GM18499 (cell line): ENCODE data around the gene ASIC1.
A peak's percentile ranks its signal among the peaks of the same experiment; 100 is the strongest.
"Not testable (repeated sequence)": the region's sequence is repeated elsewhere in the genome, so short reads cannot be mapped to it uniquely, and the experiment has no call there.

Source experiments
- ATAC-seq: cut with Tn5 transposase; IDR thresholded peaks from one replicate; pipeline ENCODE4 v1.9.1; 2021; ENCODE audit warnings: moderate number of reproducible peaks; ENCODE audit not compliant: insufficient read depth, unreplicated experiment

Gene ASIC1

GRCh38 chr12:50057000-50057841 is at the start of gene ASIC1:
ASIC1 (plus strand) TSS chr12:50057596; CDS start chr12:50058767, 1,171 bp downstream.
- no peak for ATAC-seq

- ATAC-seq, result no peak
Observed at GRCh38 chr12:50013361-50014147, 43.8 kb upstream of the ASIC1 start.

GRCh38 chr12:50014342-50014741 is 43.1 kb upstream of the ASIC1 start:
- no peak for ATAC-seq

DNA sequence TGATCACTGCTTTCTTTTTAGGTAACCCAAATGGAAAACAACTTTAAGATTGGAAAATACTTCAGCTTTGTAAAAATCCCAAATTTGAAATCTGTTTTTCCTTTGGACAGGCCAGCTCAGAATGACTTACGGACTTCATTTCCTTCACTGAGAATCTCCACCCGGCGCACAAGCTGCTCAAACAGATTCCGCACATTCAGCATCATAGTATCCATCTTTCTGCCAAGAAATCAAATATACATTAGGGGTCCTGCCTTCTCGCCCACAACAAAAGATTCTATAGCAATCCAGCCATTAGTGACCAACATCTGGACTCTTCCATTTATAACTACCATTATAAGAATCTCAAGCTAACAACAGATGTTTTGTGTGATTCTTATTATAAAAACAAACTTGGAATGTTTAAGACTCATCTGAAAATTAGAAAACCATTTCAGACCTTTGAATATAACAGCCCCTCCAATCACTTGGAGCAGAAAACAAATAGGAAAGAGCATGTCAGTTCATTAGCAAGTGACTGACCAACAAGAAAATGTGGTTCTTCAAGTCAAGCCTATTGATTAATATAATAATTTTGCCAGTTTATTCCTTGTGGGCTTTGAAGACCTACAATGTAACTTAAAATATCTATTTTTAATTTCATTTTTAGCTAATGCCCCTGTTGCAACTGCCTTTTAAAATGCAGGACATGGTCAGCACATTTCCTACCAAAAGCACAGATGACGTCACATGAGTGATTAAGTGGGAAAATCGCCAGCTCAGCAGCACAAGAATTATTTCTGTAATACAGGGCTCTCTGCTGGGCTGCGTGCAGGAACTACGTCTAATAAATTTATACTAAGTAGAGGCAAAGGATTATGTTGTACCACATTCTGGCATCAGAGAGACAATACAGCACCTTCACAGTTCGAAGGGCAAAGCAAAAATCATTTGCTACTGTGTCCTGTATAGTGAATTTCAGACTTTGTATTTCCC is 40.6 kb upstream of the ASIC1 start:
- ATAC-seq, result no peak

DNA sequence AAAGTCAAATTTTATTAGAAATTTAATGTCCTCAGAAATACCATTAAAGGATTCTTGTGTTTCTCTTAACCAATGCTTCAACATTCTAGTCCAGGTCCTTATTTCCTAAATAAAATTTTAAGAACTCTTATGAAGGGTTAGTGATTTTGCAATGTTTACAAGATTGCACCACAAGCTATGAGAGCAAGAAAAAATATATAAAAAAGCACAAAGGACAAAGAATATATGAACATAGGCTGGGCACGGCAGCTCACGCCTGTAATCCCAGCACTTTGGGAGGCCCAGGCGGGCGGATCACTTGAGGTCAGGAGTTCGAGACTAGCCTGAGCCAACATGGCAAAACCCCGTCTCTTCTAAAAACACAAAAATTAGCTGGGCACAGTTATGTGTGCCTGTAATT is 39.8 kb upstream of the ASIC1 start:
- no peak for ATAC-seq

- no peak for ATAC-seq
Observed at GRCh38 chr12:50018154-50018553, 39.2 kb upstream of the ASIC1 start.

DNA sequence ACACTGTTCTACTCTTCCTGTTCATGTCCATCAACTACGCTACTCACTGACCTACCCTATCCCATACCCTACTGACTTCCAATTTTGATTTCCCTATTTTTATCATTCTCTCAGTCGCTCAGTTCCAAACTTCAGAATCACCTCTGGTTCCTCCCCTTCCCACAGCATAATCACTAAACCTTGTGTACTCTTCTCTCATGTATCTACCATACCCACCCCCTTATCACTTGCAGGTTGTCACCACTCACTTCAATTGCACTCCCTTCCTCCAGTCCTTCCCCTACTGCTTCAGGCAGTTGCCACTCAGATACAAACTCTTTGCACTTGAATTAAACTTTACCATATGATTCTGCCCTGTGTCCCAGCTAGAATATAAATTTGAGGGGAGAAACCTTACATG is 38.4 kb upstream of the ASIC1 start:
- no peak for ATAC-seq

DNA sequence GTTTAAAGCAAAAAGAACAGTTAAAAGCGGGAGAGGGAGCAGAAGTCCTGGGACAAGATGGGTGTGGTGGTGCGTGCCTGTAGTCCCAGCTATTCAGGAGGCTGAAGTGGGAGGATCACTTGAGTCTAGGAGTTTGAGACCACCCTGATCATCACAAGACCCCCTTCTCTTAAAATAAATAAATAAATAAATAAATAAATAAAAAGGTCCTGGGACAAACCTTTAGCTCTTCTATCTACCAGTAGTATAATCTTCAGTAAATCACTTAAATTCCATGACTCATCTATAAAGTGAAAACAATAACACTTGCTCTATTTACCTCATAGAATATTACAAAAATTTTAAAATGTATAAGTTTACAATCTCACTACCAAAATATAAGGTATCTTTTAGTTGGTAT is 37.9 kb upstream of the ASIC1 start:
- no peak for ATAC-seq

DNA sequence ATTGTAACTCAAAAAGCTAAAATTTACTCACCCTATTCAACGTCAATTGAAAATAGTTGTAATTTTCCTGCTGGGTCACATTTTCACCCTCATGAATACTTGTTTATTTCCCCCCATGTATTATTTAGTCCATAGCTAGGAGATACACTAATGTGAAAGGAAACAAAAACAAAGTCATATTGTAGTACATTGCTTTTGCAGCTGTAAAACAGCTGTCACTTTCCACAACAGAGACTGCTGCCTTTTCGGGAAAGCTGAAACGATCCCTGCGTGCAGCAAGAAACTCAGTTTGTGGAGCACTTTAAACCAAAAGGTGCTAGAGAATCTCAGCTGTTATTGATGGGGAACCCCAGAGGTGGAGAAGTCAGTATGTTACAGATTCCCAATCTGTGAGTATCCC is 36.4 kb upstream of the ASIC1 start:
- ATAC-seq, result no peak

GRCh38 chr12:50022903-50023302 is 34.5 kb upstream of the ASIC1 start:
- ATAC-seq, result no peak

- ATAC-seq, result no peak
Observed at GRCh38 chr12:50024227-50024626, 33.2 kb upstream of the ASIC1 start.

DNA sequence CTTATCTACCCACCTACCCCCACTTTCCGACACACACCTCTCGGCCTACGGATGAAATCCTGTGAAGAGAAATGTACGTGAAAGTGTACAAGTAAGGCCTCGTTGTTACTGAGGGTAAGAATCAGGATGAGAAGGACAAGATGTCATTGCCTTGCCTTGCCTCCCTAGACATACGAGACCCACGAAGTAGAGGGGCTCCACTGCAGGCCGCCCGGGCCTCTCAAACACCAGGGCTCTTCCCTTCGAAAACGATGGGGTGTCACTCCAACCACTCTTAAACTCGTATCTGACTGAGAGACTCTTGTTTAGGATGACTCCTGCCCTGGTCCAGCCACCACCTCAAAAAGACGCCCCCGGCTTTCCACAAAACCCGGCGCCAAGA is 32.6 kb upstream of the ASIC1 start:
- ATAC-seq, result no peak

DNA sequence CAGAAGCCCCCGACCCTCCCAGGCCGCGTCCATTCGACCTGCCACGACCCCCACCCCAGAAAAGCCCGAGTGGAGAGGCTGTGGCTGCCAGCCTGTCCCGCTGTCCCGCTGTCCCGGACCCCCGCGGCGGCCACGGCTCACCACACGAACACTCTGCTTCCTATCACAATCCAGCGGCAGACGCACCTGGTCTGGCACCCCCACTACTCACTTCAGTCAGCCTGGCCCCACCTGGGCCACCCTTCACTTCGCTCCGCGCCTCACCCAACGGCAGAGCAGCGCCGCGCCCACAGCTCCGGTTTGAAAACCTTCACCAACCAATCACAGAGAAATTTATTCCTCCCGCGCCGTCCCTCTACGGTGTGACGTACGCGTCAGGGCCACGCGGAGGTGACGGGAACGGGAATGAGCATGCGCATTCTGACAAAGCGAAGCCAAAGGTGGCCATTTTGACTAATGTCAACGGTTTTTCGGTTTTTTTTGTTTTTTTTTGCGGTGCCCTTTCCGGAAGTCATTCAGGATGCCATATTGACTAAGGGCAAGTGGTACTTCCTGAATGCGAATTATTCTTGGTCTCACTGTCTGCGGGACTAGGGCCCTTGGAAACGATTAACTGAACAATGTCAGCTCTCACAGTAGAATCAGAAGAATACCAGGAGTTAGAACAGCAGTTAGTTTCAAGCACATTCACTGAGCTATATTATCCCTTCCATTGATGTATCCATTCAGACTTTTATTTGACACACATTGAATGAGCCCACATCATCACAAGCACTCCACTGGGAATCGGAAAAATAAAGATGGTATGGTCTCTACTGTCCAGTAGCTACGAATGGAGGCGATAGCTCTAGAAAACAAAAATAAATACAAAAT is 32.0 kb upstream of the ASIC1 start, which contains the start of gene RACGAP1:
TSS of gene RACGAP1 (minus strand) at position 308 of the 873 bp plus-strand sequence. CDS start 8,779 bp downstream, outside the sequence.
- ATAC-seq, result peak; percentile 91

- no peak for ATAC-seq
Observed at GRCh38 chr12:50026691-50027090, 30.7 kb upstream of the ASIC1 start.

- not testable (repeated sequence) for ATAC-seq
Observed at GRCh38 chr12:50030449-50030848, 26.9 kb upstream of the ASIC1 start.

DNA sequence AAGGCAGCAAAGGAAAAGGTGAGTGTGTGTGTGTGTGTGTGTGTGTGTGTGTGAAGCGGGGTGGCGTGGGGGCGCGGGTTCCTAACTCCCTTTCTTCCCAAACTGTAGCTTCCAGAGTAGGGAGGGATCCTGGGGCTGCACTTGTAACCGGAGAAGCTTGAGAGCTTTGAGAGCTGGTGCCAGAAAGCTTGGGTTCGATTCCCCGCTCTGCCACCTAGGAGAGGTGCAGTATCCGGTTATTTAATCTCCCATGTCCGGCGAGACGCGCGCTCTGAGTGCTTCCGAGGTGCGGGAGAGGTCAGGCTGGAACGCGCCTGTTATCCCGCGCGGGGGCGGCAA is 24.9 kb upstream of the ASIC1 start:
- ATAC-seq, result no peak

- ATAC-seq, result no peak
Observed at GRCh38 chr12:50032854-50033581, 24.4 kb upstream of the ASIC1 start.

DNA sequence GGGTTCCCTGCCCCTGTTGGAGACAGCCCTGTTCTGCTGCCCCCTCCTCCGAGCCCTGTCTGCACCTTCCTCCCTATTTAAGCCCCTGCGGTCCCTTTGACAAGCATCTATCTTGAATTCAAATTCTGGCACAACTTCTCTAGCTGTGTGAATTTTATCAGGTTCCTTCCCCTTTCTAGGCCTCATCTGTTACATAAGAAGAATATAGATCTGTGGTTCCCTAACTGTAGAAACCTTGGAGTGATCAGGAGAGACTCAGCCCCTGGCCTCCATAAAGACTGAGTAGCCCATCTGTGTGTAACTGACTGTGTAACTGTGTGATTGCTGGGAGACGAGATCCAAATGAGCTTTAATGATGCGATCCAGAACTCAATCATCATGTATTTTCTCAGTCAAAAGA is 19.1 kb upstream of the ASIC1 start:
- no peak for ATAC-seq
